ENCODE measurements around the gene OR6M1.

DNA sequence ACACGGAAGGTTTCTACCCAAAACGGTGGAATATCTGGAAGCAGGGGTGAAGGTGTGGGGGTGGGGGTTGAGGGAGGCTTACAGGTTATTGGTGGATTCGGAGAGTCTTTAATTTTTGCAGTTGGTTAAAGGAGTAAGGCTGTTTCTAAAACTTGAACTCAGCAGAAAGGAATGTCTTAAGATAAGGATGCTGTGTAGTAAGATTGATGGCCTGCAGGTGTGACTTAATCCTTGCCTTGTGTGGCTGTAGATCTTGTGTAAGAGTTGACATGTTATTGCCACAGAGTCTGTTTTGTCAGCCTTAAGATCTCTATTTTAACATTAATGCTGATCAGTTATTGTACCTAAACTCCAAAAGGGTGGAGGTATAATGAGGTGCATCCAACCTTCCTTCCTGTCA lies 16.4 kb upstream of the OR6M1 start:
- TF ChIP-seq POLR2AphosphoS5 (IDR thresholded peaks at IDR 0.05; ENCODE audit: low read depth) = no peak
- no peak for TF ChIP-seq EZH2 (IDR thresholded peaks at IDR 0.05; ENCODE audit: low read depth, unreplicated experiment)
- TF ChIP-seq CTCF (conservative IDR thresholded peaks at IDR 0.05; ENCODE audit: low read depth in 2 of 2) = no peak
- TF ChIP-seq CREB1 (CRISPR knock-in tag; IDR thresholded peaks at IDR 0.05; ENCODE audit: low read depth) = no peak
- TF ChIP-seq ZNF114 (CRISPR knock-in tag; IDR thresholded peaks at IDR 0.05) = no peak
- TF ChIP-seq EZH2phosphoT487 (IDR thresholded peaks at IDR 0.05; ENCODE audit: unreplicated experiment) = no peak
